ENCODE data around the gene FOXP1.
"Not testable (repeated sequence)": the region's sequence is repeated elsewhere in the genome, so short reads cannot be mapped to it uniquely, and the experiment has no call there.

FOXP1 gene

GRCh38 chr3:71537211-71537611 lies 46.3 kb downstream of the FOXP1 start:
- H3K4me3 ChIP-seq (ENCODE audit: low read depth, low read length) = no peak overlapping the region
- TF ChIP-seq CTCF (IDR thresholded peaks at IDR 0.05; ENCODE audit: low read depth, low read length, missing control alignments) = no peak
- no peak for DNase-seq (ENCODE audit: low read depth)

GRCh38 chr3:71536376-71536965 lies 47.1 kb downstream of the FOXP1 start:
- TF ChIP-seq CTCF (IDR thresholded peaks at IDR 0.05; ENCODE audit: low read depth, low read length, missing control alignments) = no peak
- DNase-seq (ENCODE audit: low read depth) = no peak
- H3K4me3 ChIP-seq (ENCODE audit: low read depth, low read length) = no peak overlapping the region

GRCh38 chr3:71533588-71533987 lies 49.9 kb downstream of the FOXP1 start:
- H3K4me3 ChIP-seq (ENCODE audit: low read depth, low read length) = no peak overlapping the region
- no peak for TF ChIP-seq CTCF (IDR thresholded peaks at IDR 0.05; ENCODE audit: low read depth, low read length, missing control alignments)
- DNase-seq (ENCODE audit: low read depth) = no peak

GRCh38 chr3:71532639-71533395 lies 50.7 kb downstream of the FOXP1 start:
- no peak overlapping the region for H3K4me3 ChIP-seq (ENCODE audit: low read depth, low read length)
- DNase-seq (ENCODE audit: low read depth) = no peak
- TF ChIP-seq CTCF (IDR thresholded peaks at IDR 0.05; ENCODE audit: low read depth, low read length, missing control alignments) = no peak

- no peak for DNase-seq (ENCODE audit: low read depth)
- TF ChIP-seq CTCF (IDR thresholded peaks at IDR 0.05; ENCODE audit: low read depth, low read length, missing control alignments) = no peak
- H3K4me3 ChIP-seq (ENCODE audit: low read depth, low read length) = no peak overlapping the region
These were observed 52.5 kb downstream of the FOXP1 start for GRCh38 chr3:71530903-71531530.

GRCh38 chr3:71528816-71529215 lies 54.7 kb downstream of the FOXP1 start:
- DNase-seq (ENCODE audit: low read depth) = no peak
- TF ChIP-seq CTCF (IDR thresholded peaks at IDR 0.05; ENCODE audit: low read depth, low read length, missing control alignments) = no peak
- no peak overlapping the region for H3K4me3 ChIP-seq (ENCODE audit: low read depth, low read length)

GRCh38 chr3:71526448-71526847 lies 57.1 kb downstream of the FOXP1 start:
- not testable (repeated sequence) for DNase-seq (ENCODE audit: low read depth); H3K4me3 ChIP-seq (ENCODE audit: low read depth, low read length)

Measured in GM12864 (cell line).